NB4 (cell line): ENCODE measurements around the gene KAZN.

Source experiments
- DNase-seq: peaks from one replicate; pipeline ENCODE4 v3.0.0; 2010; ENCODE audit warnings: low read depth
- H3K4me3 ChIP-seq: one replicate; pipeline ENCODE4 v1.5.1; 2011; ENCODE audit warnings: mild to moderate bottlenecking, low read depth, low read length, moderate library complexity
- MAX ChIP-seq: IDR thresholded peaks from 2 replicates; pipeline ENCODE4 v1.6.1; 2011; ENCODE audit warnings: low read depth, low read length
- MYC ChIP-seq: IDR thresholded peaks from 2 replicates; pipeline ENCODE4 v1.6.1; 2011; ENCODE audit warnings: low read depth, low read length
- POLR2A ChIP-seq: IDR thresholded peaks from 2 replicates; pipeline ENCODE4 v1.6.1; 2011; ENCODE audit warnings: mild to moderate bottlenecking; ENCODE audit not compliant: insufficient read length; ENCODE audit errors: extremely low read depth
- TF ChIP-seq, protein P1 (sequence below): IDR thresholded peaks from one replicate; pipeline ENCODE4 v1.5.1; 2012; ENCODE audit warnings: low read depth, low read length

KAZN gene

GRCh38 chr1:15007368-15007767 lies 408.9 kb downstream of the KAZN start:
- DNase-seq = no peak
- TF ChIP-seq MAX (no peak), POLR2A (no peak), MYC (no peak)
- TF ChIP-seq, protein P1, sequence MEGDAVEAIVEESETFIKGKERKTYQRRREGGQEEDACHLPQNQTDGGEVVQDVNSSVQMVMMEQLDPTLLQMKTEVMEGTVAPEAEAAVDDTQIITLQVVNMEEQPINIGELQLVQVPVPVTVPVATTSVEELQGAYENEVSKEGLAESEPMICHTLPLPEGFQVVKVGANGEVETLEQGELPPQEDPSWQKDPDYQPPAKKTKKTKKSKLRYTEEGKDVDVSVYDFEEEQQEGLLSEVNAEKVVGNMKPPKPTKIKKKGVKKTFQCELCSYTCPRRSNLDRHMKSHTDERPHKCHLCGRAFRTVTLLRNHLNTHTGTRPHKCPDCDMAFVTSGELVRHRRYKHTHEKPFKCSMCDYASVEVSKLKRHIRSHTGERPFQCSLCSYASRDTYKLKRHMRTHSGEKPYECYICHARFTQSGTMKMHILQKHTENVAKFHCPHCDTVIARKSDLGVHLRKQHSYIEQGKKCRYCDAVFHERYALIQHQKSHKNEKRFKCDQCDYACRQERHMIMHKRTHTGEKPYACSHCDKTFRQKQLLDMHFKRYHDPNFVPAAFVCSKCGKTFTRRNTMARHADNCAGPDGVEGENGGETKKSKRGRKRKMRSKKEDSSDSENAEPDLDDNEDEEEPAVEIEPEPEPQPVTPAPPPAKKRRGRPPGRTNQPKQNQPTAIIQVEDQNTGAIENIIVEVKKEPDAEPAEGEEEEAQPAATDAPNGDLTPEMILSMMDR = no peak
- H3K4me3 ChIP-seq = no peak overlapping the region

GRCh38 chr1:15007842-15008241 lies 409.4 kb downstream of the KAZN start:
- no peak for DNase-seq

DNA sequence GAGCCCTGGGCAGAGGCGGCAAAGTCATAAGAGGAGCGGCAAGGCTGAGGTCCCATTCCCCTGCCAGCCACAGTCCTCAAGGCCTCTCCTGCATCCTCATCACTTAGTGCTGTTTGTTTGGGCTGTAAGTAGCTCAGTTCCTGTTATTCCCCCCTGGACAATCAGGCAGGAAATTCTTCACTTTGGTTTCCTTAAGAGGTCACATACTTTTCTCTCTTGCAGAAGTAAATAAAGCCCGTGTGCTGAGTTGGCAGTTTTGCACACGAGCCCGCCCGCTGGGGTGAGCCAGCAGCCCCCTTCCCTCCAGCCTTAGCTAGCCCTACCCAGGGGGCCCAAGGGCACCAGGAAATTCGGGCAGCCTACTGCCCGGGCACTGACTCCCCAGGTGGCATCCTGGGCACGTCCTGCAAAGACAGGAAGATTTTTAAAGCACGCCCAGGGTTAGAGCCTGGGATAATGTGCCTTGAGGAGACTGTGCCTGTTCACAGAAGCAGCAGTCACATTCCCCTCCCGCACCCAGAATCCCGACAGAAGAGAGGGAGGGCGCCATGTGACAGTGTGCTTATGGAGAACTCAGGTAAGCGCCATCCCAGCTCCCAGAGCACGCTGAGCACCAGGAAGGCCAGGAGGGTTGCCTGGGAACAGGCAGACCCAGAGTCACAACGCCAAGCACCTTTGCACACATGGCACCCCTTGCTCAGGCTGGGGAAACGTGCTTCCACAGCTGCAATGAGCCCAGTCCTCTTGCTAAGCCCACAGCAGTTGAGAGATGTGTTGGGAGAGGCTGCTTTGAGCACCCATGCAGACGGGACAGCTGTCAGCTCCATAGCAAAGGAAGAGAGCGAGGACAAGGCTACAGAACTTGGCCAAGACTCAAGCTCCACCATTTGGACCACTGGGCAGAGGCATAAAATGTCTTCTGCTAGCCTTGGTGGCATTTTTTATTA lies 410.6 kb downstream of the KAZN start:
- no peak for DNase-seq
- no peak for TF ChIP-seq MAX
- TF ChIP-seq POLR2A = no peak
- TF ChIP-seq, protein P1 = no peak
- no peak for TF ChIP-seq MYC
- H3K4me3 ChIP-seq = no peak overlapping the region

More at GRCh38 chr1:15007842-15008241, 409.4 kb downstream of the KAZN start:
- TF ChIP-seq, protein P1 = no peak
- TF ChIP-seq MYC = no peak
- TF ChIP-seq POLR2A = no peak
- TF ChIP-seq MAX = no peak
- H3K4me3 ChIP-seq = no peak overlapping the region

DNA sequence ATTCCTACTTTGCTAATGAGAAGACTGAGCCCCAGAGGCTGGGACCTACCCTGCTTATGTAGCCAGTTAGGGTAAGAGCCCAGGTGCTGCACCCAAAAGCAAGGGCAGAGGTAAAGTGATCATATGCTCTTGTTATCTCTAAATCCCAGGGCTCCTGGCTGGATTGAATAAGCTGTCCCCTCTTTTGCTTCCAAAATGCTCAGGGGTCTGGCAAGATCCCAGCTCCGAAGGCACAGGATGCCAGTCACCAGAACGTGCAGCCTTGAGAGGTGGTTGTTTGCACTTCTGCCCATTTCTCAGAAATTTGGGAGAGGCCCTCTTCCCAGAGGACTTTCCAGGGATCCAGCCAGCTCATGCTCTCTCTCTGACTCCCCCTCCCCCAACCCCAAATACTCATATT lies 412.7 kb downstream of the KAZN start:
- TF ChIP-seq MAX (no peak), POLR2A (no peak), MYC (no peak)
- TF ChIP-seq, protein P1 = no peak
- no peak overlapping the region for H3K4me3 ChIP-seq
- no peak for DNase-seq

- TF ChIP-seq, protein P1 = no peak
- TF ChIP-seq MAX = no peak
- no peak for TF ChIP-seq MYC
- TF ChIP-seq POLR2A = no peak
- H3K4me3 ChIP-seq = no peak overlapping the region
- no peak for DNase-seq
These were observed 413.2 kb downstream of the KAZN start for GRCh38 chr1:15011661-15012060.
